H9 (cell line): ENCODE data around the gene CHSY3. TPM values are rescaled to one million over a fixed set of nuclear protein-coding genes. Genes with fewer than 3 reads are reported as not detected.

Experiments used
- DNase-seq: peaks from one replicate; pipeline ENCODE4 v3.0.0-alpha.2; 2017
- H2AFZ ChIP-seq: one replicate; pipeline ENCODE4 v1.6.1; 2013; ENCODE audit warnings: mild to moderate bottlenecking, low read length, control low read depth, moderate library complexity
- H2AK5ac ChIP-seq: 2 replicates; pipeline ENCODE4 v1.6.1; 2013; ENCODE audit warnings: low read length, control low read depth, mixed read lengths; ENCODE audit not compliant: insufficient read length
- H2BK120ac ChIP-seq: one replicate; pipeline ENCODE4 v1.6.1; 2013; ENCODE audit warnings: low read depth, mild to moderate bottlenecking, low read length, control low read depth, inconsistent platforms; ENCODE audit not compliant: poor library complexity, severe bottlenecking
- H2BK12ac ChIP-seq: 2 replicates; pipeline ENCODE4 v1.6.1; 2013; ENCODE audit warnings: low read length, control low read depth, mixed read lengths, low read depth; ENCODE audit not compliant: insufficient read length
- H2BK15ac ChIP-seq: 2 replicates; pipeline ENCODE4 v1.6.1; 2013; ENCODE audit warnings: low read depth, low read length, control low read depth
- H2BK20ac ChIP-seq: one replicate; pipeline ENCODE4 v1.6.1; 2013; ENCODE audit warnings: low read depth, mild to moderate bottlenecking, low read length, control low read depth, inconsistent platforms; ENCODE audit not compliant: poor library complexity, severe bottlenecking
- H2BK5ac ChIP-seq: 2 replicates; pipeline ENCODE4 v1.6.1; 2013; ENCODE audit warnings: low read length, control low read depth, mixed read lengths; ENCODE audit not compliant: insufficient read length
- H3K14ac ChIP-seq: 2 replicates; pipeline ENCODE4 v1.6.1; 2013; ENCODE audit warnings: low read length, control low read depth; ENCODE audit not compliant: insufficient read depth
- H3K18ac ChIP-seq: 2 replicates; pipeline ENCODE4 v1.6.1; 2013; ENCODE audit warnings: low read depth, mild to moderate bottlenecking, mixed read lengths, low read length, control low read depth; ENCODE audit not compliant: insufficient read length
- H3K23ac ChIP-seq: 2 replicates; pipeline ENCODE4 v1.6.1; 2013; ENCODE audit warnings: low read length, control low read depth, mixed read lengths, low read depth; ENCODE audit not compliant: insufficient read length
- H3K23me2 ChIP-seq: 2 replicates; pipeline ENCODE4 v1.6.1; 2013; ENCODE audit warnings: low read depth, mild to moderate bottlenecking, mixed read lengths, low read length, control low read depth; ENCODE audit not compliant: insufficient read length, poor library complexity, severe bottlenecking
- H3K27ac ChIP-seq: 2 replicates; pipeline ENCODE4 v1.5.1; 2013; ENCODE audit warnings: low read length, control low read depth, mixed read lengths, low read depth; ENCODE audit not compliant: insufficient read length
- H3K27me3 ChIP-seq: 2 replicates; pipeline ENCODE4 v1.6.1; 2013; ENCODE audit warnings: low read length, control low read depth, inconsistent platforms; ENCODE audit not compliant: insufficient read depth
- H3K4ac ChIP-seq: 2 replicates; pipeline ENCODE4 v1.6.1; 2013; ENCODE audit warnings: low read depth, mild to moderate bottlenecking, control low read depth, inconsistent platforms, low read length, moderate library complexity
- H3K4me1 ChIP-seq: 2 replicates; pipeline ENCODE4 v1.6.1; 2013; ENCODE audit warnings: low read length, control low read depth, inconsistent platforms; ENCODE audit not compliant: insufficient read depth
- H3K4me2 ChIP-seq: 2 replicates; pipeline ENCODE4 v1.6.1; 2013; ENCODE audit warnings: low read length, control low read depth, mixed read lengths; ENCODE audit not compliant: insufficient read length, insufficient read depth
- H3K56ac ChIP-seq: 2 replicates; pipeline ENCODE4 v1.6.1; 2013; ENCODE audit warnings: low read depth, mild to moderate bottlenecking, mixed read lengths, low read length, control low read depth; ENCODE audit not compliant: insufficient read length
- H3K79me1 ChIP-seq: 2 replicates; pipeline ENCODE4 v1.6.1; 2013; ENCODE audit warnings: low read depth, mild to moderate bottlenecking, moderate library complexity, low read length, control low read depth, inconsistent platforms; ENCODE audit not compliant: insufficient read depth, poor library complexity, severe bottlenecking
- H3K79me2 ChIP-seq: 2 replicates; pipeline ENCODE4 v1.6.1; 2013; ENCODE audit warnings: low read length, control low read depth, inconsistent platforms; ENCODE audit not compliant: insufficient read depth
- H3K9ac ChIP-seq: 2 replicates; pipeline ENCODE4 v1.6.1; 2013; ENCODE audit warnings: low read length, control low read depth, mixed read lengths; ENCODE audit not compliant: insufficient read length; ENCODE audit errors: extremely low read depth
- H3K9me3 ChIP-seq: one replicate; pipeline ENCODE4 v1.6.1; 2013; ENCODE audit warnings: low read depth, low read length, inconsistent platforms; ENCODE audit not compliant: control insufficient read depth
- H3T11ph ChIP-seq: one replicate; pipeline ENCODE4 v1.6.1; 2013; ENCODE audit warnings: mild to moderate bottlenecking, low read length, control low read depth, inconsistent platforms
- H4K20me1 ChIP-seq: one replicate; pipeline ENCODE4 v1.6.1; 2013; ENCODE audit not compliant: control insufficient read depth, insufficient read length, insufficient read depth
- H4K5ac ChIP-seq: 2 replicates; pipeline ENCODE4 v1.6.1; 2013; ENCODE audit warnings: low read depth, mild to moderate bottlenecking, mixed read lengths, low read length, control low read depth; ENCODE audit not compliant: insufficient read length
- H4K8ac ChIP-seq: replicated peaks from 2 replicates; pipeline ENCODE4 v1.6.1; 2013; ENCODE audit warnings: low read length, control low read depth, mixed read lengths, low read depth; ENCODE audit not compliant: insufficient read length
- H4K91ac ChIP-seq: 2 replicates; pipeline ENCODE4 v1.6.1; 2013; ENCODE audit warnings: low read depth, mild to moderate bottlenecking, moderate library complexity, mixed read lengths, low read length, control low read depth; ENCODE audit not compliant: insufficient read length
- H3K27ac Mint-ChIP-seq, 3 experiments: 2 replicates in 2 of 3; 3 replicates in 1 of 3; pipeline ENCODE4 v1.8.0; 2020 to 2021; ENCODE audit warnings: mixed read lengths in 3 of 3, mild to moderate bottlenecking in 1 of 3, moderate library complexity in 1 of 3
- H3K27me3 Mint-ChIP-seq: 2 replicates; pipeline ENCODE4 v1.8.0; 2021; ENCODE audit warnings: low read depth, mild to moderate bottlenecking, moderate library complexity, mixed read lengths
- H3K36me3 Mint-ChIP-seq, 3 experiments: 2 replicates in 2 of 3; 3 replicates in 1 of 3; pipeline ENCODE4 v1.8.0; 2020 to 2021; ENCODE audit warnings: low read depth in 3 of 3, mixed read lengths in 3 of 3; ENCODE audit not compliant: insufficient read depth in 1 of 3
- H3K4me1 Mint-ChIP-seq, 2 experiments: 2 replicates each; pipeline ENCODE4 v1.8.0; 2020; ENCODE audit warnings: mixed read lengths in 2 of 2
- H3K4me3 Mint-ChIP-seq, 2 experiments: 2 replicates in 1 of 2; 3 replicates in 1 of 2; pipeline ENCODE4 v1.8.0; 2020 to 2021; ENCODE audit warnings: mild to moderate bottlenecking in 2 of 2, mixed read lengths in 2 of 2, moderate library complexity in 1 of 2
- H3K9me3 Mint-ChIP-seq, 2 experiments: 2 replicates in 1 of 2; 3 replicates in 1 of 2; pipeline ENCODE4 v1.8.0; 2020; ENCODE audit warnings: mild to moderate bottlenecking in 2 of 2, mixed read lengths in 2 of 2, moderate library complexity in 1 of 2
- WGBS: extraction: QIAGEN DNeasy Blood & Tissue Kit; methylation state at CpG from one replicate; pipeline ENCODE4 v1.1.7; 2013; ENCODE audit warnings: missing lambda C conversion rate, low lambda C conversion rate, mixed read lengths; ENCODE audit not compliant: insufficient read length; ENCODE audit errors: extremely low coverage; 5-methylcytosine and 5-hydroxymethylcytosine counted together
- total RNA-seq: library from RNA; stranded (reverse); gene quantifications from 2 replicates; pipeline ENCODE4 v1.2.1, GENCODE V29; 2021
- TF ChIP-seq, protein P1 (sequence below): fragments of 200-600 bp; sonication (generic); conservative IDR thresholded peaks from 3 replicates; pipeline ENCODE4 v1.8.0; 2021; ENCODE audit warnings: antibody characterized with exemption, mild to moderate bottlenecking

CHSY3 gene
- total RNA-seq, 1 experiment from 2014 or later = 0.37 TPM

GRCh38 chr5:130021876-130022275, 117.6 kb downstream of the CHSY3 start:
- Histone ChIP-seq H3K4me2 (no peak overlapping the region), H3K56ac (no peak overlapping the region), H2BK5ac (no peak overlapping the region), H4K5ac (no peak overlapping the region), H2AK5ac (no peak overlapping the region), H3K14ac (no peak overlapping the region), H4K8ac (no peak overlapping the region), H3K27ac (no peak overlapping the region), H4K20me1 (no peaks in the 10 kb centered on the region), H3K79me1 (no peaks in the 10 kb centered on the region), H2BK120ac (no peak overlapping the region), H3T11ph (no peak overlapping the region), H2BK15ac (no peak overlapping the region), H4K91ac (no peak overlapping the region), H3K27me3 (no peaks in the 10 kb centered on the region), H2BK20ac (no peak overlapping the region), H2AFZ (no peak overlapping the region), H3K9ac (no peak overlapping the region), H3K79me2 (no peaks in the 10 kb centered on the region), H3K9me3 (no peaks in the 10 kb centered on the region), H3K4me1 (no peaks in the 10 kb centered on the region), H3K23ac (no peak overlapping the region), H3K23me2 (no peaks in the 10 kb centered on the region), H2BK12ac (no peak overlapping the region), H3K4ac (no peak overlapping the region), H3K18ac (no peak overlapping the region)
- no peaks in the 10 kb centered on the region for H3K36me3 Mint-ChIP-seq
- WGBS = no CpG with 5 or more reads among the region's 4 CpGs
- peaks cover 4 to 7% of the 10 kb centered on the region in 2 experiments; a peak in 2 of 4 replicates for H3K4me1 Mint-ChIP-seq
- no peaks in the 10 kb centered on the region for H3K27me3 Mint-ChIP-seq
- no peak overlapping the region for H3K4me3 Mint-ChIP-seq
- no peaks in the 10 kb centered on the region for H3K9me3 Mint-ChIP-seq
- H3K27ac Mint-ChIP-seq = no peak overlapping the region
- TF ChIP-seq, protein P1, sequence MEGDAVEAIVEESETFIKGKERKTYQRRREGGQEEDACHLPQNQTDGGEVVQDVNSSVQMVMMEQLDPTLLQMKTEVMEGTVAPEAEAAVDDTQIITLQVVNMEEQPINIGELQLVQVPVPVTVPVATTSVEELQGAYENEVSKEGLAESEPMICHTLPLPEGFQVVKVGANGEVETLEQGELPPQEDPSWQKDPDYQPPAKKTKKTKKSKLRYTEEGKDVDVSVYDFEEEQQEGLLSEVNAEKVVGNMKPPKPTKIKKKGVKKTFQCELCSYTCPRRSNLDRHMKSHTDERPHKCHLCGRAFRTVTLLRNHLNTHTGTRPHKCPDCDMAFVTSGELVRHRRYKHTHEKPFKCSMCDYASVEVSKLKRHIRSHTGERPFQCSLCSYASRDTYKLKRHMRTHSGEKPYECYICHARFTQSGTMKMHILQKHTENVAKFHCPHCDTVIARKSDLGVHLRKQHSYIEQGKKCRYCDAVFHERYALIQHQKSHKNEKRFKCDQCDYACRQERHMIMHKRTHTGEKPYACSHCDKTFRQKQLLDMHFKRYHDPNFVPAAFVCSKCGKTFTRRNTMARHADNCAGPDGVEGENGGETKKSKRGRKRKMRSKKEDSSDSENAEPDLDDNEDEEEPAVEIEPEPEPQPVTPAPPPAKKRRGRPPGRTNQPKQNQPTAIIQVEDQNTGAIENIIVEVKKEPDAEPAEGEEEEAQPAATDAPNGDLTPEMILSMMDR = no peak
- no peak for DNase-seq
